GM19397 (cell line): ENCODE results near the gene TRMT1.

Experiments
- ATAC-seq: cut with Tn5 transposase; IDR thresholded peaks from one replicate; pipeline ENCODE4 v1.9.1; 2021; ENCODE audit warnings: mild to moderate bottlenecking, moderate library complexity; ENCODE audit not compliant: unreplicated experiment

The TRMT1 gene

GRCh38 chr19:13127811-13128575 is 11.5 kb upstream of the TRMT1 start:
- no peak for ATAC-seq

GRCh38 chr19:13127051-13127450 is 10.5 kb upstream of the TRMT1 start:
- ATAC-seq = no peak

GRCh38 chr19:13122980-13123957 is 6.7 kb upstream of the TRMT1 start:
- ATAC-seq = no peak

- no peak for ATAC-seq
Measured at GRCh38 chr19:13122275-13122878, 5.8 kb upstream of the TRMT1 start.

- ATAC-seq = no peak
Measured at GRCh38 chr19:13121551-13122274, 5.2 kb upstream of the TRMT1 start.

GRCh38 chr19:13120817-13121216 is 4.3 kb upstream of the TRMT1 start:
- ATAC-seq = no peak

- no peak for ATAC-seq
Measured at GRCh38 chr19:13120031-13120430, 3.5 kb upstream of the TRMT1 start.

GRCh38 chr19:13119627-13120026 is 3.1 kb upstream of the TRMT1 start:
- no peak for ATAC-seq

- ATAC-seq = peak; percentile 5
Measured at GRCh38 chr19:13118424-13119193, 2.1 kb upstream of the TRMT1 start.

- ATAC-seq = peak; percentile 71
Measured at GRCh38 chr19:13117772-13118423, 1.4 kb upstream of the TRMT1 start, which contains the start of gene NACC1. Gene NACC1, plus strand, starts transcription at chr19:13118264. Its CDS starts 16,944 bp downstream, at chr19:13135208.

GRCh38 chr19:13117176-13117771 is 734 bp upstream of the TRMT1 start:
- ATAC-seq = peak; percentile 10

- ATAC-seq = no peak
Measured at GRCh38 chr19:13115936-13116281, 631 bp downstream of the TRMT1 start.

GRCh38 chr19:13112555-13112954 is 4.0 kb downstream of the TRMT1 start:
- ATAC-seq = no peak

GRCh38 chr19:13110099-13110610 is 6.4 kb downstream of the TRMT1 start:
- ATAC-seq = no peak

- ATAC-seq = no peak
Measured at GRCh38 chr19:13109361-13110098, 7.0 kb downstream of the TRMT1 start.

- ATAC-seq = no peak
Measured at GRCh38 chr19:13104848-13105711, 11.5 kb downstream of the TRMT1 start.

- peak; percentile 33 for ATAC-seq
Measured at GRCh38 chr19:13104360-13104847, 12.1 kb downstream of the TRMT1 start.
